Osteoblast (primary cell): ENCODE results near the gene ADGRA3. TPM values are rescaled to one million over a fixed set of nuclear protein-coding genes. Genes with fewer than 3 reads are reported as not detected.

Source experiments
- DNase-seq: peaks from one replicate; pipeline ENCODE4 v3.0.0; 2011; ENCODE audit warnings: low spot score, mixed read lengths; ENCODE audit not compliant: insufficient read length; ENCODE audit errors: missing footprints
- H2AFZ ChIP-seq: 2 replicates; pipeline ENCODE4 v1.6.0; 2011; ENCODE audit warnings: mild to moderate bottlenecking, low read length
- H3K27ac ChIP-seq: 2 replicates; pipeline ENCODE4 v1.5.1; 2011; ENCODE audit warnings: mild to moderate bottlenecking, low read depth, low read length, moderate library complexity
- H3K27me3 ChIP-seq: 2 replicates; pipeline ENCODE4 v1.6.0; 2012; ENCODE audit warnings: mild to moderate bottlenecking, control low read depth, inconsistent platforms, low read length, moderate library complexity; ENCODE audit not compliant: insufficient read depth
- H3K36me3 ChIP-seq: 2 replicates; pipeline ENCODE4 v1.5.1; 2011; ENCODE audit warnings: mild to moderate bottlenecking, low read length, control low read depth, moderate library complexity; ENCODE audit not compliant: insufficient read depth
- H3K4me1 ChIP-seq: 2 replicates; pipeline ENCODE4 v1.5.1; 2011; ENCODE audit warnings: mild to moderate bottlenecking, low read length, control low read depth, moderate library complexity; ENCODE audit not compliant: insufficient read depth
- H3K4me2 ChIP-seq: 2 replicates; pipeline ENCODE4 v1.6.0; 2011; ENCODE audit warnings: mild to moderate bottlenecking, low read length; ENCODE audit not compliant: insufficient read depth
- H3K4me3 ChIP-seq: fragments of 200-600 bp; sonication (generic); 3 replicates; pipeline ENCODE4 v1.5.1; 2012; ENCODE audit warnings: mild to moderate bottlenecking, low read length, inconsistent platforms; ENCODE audit not compliant: insufficient read depth
- H3K79me2 ChIP-seq: 2 replicates; pipeline ENCODE4 v1.6.0; 2012; ENCODE audit warnings: mild to moderate bottlenecking, low read length, control low read depth, inconsistent platforms; ENCODE audit not compliant: insufficient read depth
- H3K9me3 ChIP-seq: 2 replicates; pipeline ENCODE4 v1.5.1; 2011; ENCODE audit warnings: low read depth, low read length, control low read depth
- H4K20me1 ChIP-seq: 2 replicates; pipeline ENCODE4 v1.6.0; 2012; ENCODE audit warnings: mild to moderate bottlenecking, low read length, control low read depth; ENCODE audit not compliant: insufficient read depth
- CTCF ChIP-seq: IDR thresholded peaks from 2 replicates; pipeline ENCODE4 v1.5.1; 2011; ENCODE audit warnings: mild to moderate bottlenecking, low read depth, low read length, moderate library complexity; ENCODE audit errors: extremely low read depth
- total RNA-seq: library from RNA; depleted of rRNA; stranded (reverse); fragments of >200 nt; gene quantifications from 2 replicates; pipeline ENCODE4 v1.2.3, GENCODE V29; 2012

Gene ADGRA3
- total RNA-seq, 1 donor = 25.3 TPM

GRCh38 chr4:22514001-22514400, 1.9 kb downstream of the ADGRA3 start:
- H2AFZ ChIP-seq = no peak overlapping the region
- H3K4me2 ChIP-seq = peak overlapping the region; percentile 90
- peaks cover 5% of the 10 kb centered on the region for H4K20me1 ChIP-seq
- H3K27ac ChIP-seq = peak overlapping the region; percentile 80
- no peak for TF ChIP-seq CTCF
- no peaks in the 10 kb centered on the region for H3K27me3 ChIP-seq
- peak; percentile 91 for DNase-seq
- no peaks in the 10 kb centered on the region for H3K36me3 ChIP-seq
- H3K9me3 ChIP-seq = no peaks in the 10 kb centered on the region
- peak overlapping the region; percentile 68 for H3K4me3 ChIP-seq
- H3K4me1 ChIP-seq = peaks cover 18% of the 10 kb centered on the region
- peaks cover 24% of the 10 kb centered on the region for H3K79me2 ChIP-seq

- no peaks in the 10 kb centered on the region for H3K27me3 ChIP-seq
- H3K4me3 ChIP-seq = no peak overlapping the region
- peaks cover 14% of the 10 kb centered on the region for H4K20me1 ChIP-seq
- no peak for DNase-seq
- H3K79me2 ChIP-seq = peaks cover 28% of the 10 kb centered on the region
- TF ChIP-seq CTCF = no peak
- no peak overlapping the region for H3K4me2 ChIP-seq
- H3K27ac ChIP-seq = no peak overlapping the region
- H3K4me1 ChIP-seq = peaks cover 18% of the 10 kb centered on the region
- no peak overlapping the region for H2AFZ ChIP-seq
- H3K9me3 ChIP-seq = no peaks in the 10 kb centered on the region
- no peaks in the 10 kb centered on the region for H3K36me3 ChIP-seq
Measured at GRCh38 chr4:22512306-22512705, 3.6 kb downstream of the ADGRA3 start.

GRCh38 chr4:22510750-22511149, 5.1 kb downstream of the ADGRA3 start:
- Histone ChIP-seq H3K4me3 (no peak overlapping the region), H4K20me1 (peaks cover 14% of the 10 kb centered on the region), H3K27ac (no peak overlapping the region), H3K79me2 (peaks cover 32% of the 10 kb centered on the region), H3K4me2 (no peak overlapping the region), H2AFZ (no peak overlapping the region), H3K4me1 (peaks cover 18% of the 10 kb centered on the region), H3K9me3 (no peaks in the 10 kb centered on the region), H3K27me3 (no peaks in the 10 kb centered on the region), H3K36me3 (no peaks in the 10 kb centered on the region)
- no peak for TF ChIP-seq CTCF
- no peak for DNase-seq

- Histone ChIP-seq H3K4me3 (no peak overlapping the region), H3K9me3 (no peaks in the 10 kb centered on the region), H3K79me2 (peaks cover 39% of the 10 kb centered on the region), H3K27ac (no peak overlapping the region), H3K27me3 (no peaks in the 10 kb centered on the region), H3K4me2 (no peak overlapping the region), H3K36me3 (no peaks in the 10 kb centered on the region), H4K20me1 (peaks cover 26% of the 10 kb centered on the region), H2AFZ (no peak overlapping the region), H3K4me1 (peaks cover 10% of the 10 kb centered on the region)
- no peak for DNase-seq
- no peak for TF ChIP-seq CTCF
Measured at GRCh38 chr4:22508376-22508775, 7.5 kb downstream of the ADGRA3 start.
